Calu3 (cell line): ENCODE data around the gene EFCAB11. TPM values are rescaled to one million over a fixed set of nuclear protein-coding genes. Genes with fewer than 3 reads are reported as not detected.

Experiments used
- BruUV-seq: library from RNA; stranded (reverse); fragments of 400-500 nt; replicated peaks from 2 replicates; lab custom pipeline; 2021; lab: Mats Ljungman, UMichigan
- CTCF ChIA-PET: fragments of 300-600 bp; sonication (Branson Sonifier 250); formaldehyde crosslinking; loops from one replicate; lab custom pipeline; 2022; ENCODE audit warnings: antibody characterized with exemption; lab: Charles Lee
- DNase-seq: peaks from one replicate; pipeline ENCODE4 v3.0.0; 2022
- H3K27ac Mint-ChIP-seq: one replicate; pipeline ENCODE4 v1.8.0; 2022; ENCODE audit warnings: mixed read lengths; ENCODE audit not compliant: unreplicated experiment
- H3K27me3 Mint-ChIP-seq: one replicate; pipeline ENCODE4 v1.8.0; 2022; ENCODE audit warnings: mixed read lengths; ENCODE audit not compliant: unreplicated experiment
- H3K36me3 Mint-ChIP-seq: one replicate; pipeline ENCODE4 v1.8.0; 2022; ENCODE audit warnings: mild to moderate bottlenecking, moderate library complexity, mixed read lengths; ENCODE audit not compliant: insufficient read depth, unreplicated experiment
- H3K4me1 Mint-ChIP-seq: one replicate; pipeline ENCODE4 v1.8.0; 2022; ENCODE audit warnings: mild to moderate bottlenecking, low read depth, mixed read lengths; ENCODE audit not compliant: unreplicated experiment
- H3K4me3 Mint-ChIP-seq: one replicate; pipeline ENCODE4 v1.8.0; 2022; ENCODE audit warnings: mild to moderate bottlenecking, low read depth, moderate library complexity, mixed read lengths; ENCODE audit not compliant: unreplicated experiment
- H3K9me3 Mint-ChIP-seq: one replicate; pipeline ENCODE4 v1.8.0; 2022; ENCODE audit warnings: low read depth, mixed read lengths; ENCODE audit not compliant: unreplicated experiment
- CTCF ChIP-seq: fragments of 200-600 bp; IDR thresholded peaks from one replicate; pipeline ENCODE4 v1.8.0; 2022; ENCODE audit warnings: antibody characterized with exemption; ENCODE audit not compliant: unreplicated experiment
- intact Hi-C: fragments of 100-400 bp; cut with micrococcal nuclease; formaldehyde crosslinking; loops from one replicate; pipeline ENCODE4 v1.10.0; 2022; ENCODE audit not compliant: unreplicated experiment
- total RNA-seq: library from RNA; stranded (reverse); gene quantifications from 2 replicates; pipeline ENCODE4 v1.2.3, GENCODE V29; 2022

The EFCAB11 gene
- total RNA-seq, 1 experiment from 2014 or later: 29.4 TPM

GRCh38 chr14:89936654-89937185 is 17.8 kb downstream of the EFCAB11 start:
- TF ChIP-seq CTCF: no peak
- DNase-seq: no peak
- no peaks in the 10 kb centered on the region for H3K27me3 Mint-ChIP-seq
- no peak overlapping the region for H3K27ac Mint-ChIP-seq
- H3K4me3 Mint-ChIP-seq: no peak overlapping the region
- no peaks in the 10 kb centered on the region for H3K4me1 Mint-ChIP-seq
- BruUV-seq: no TSS peak
- no peaks in the 10 kb centered on the region for H3K36me3 Mint-ChIP-seq
- CTCF ChIA-PET: interaction anchor here (0.6 to 1.6 kb wide), 3 partner anchors 14 to 910 kb away, joined by 3 to 7 read pairs (median 4); no protein-coding TSS in a partner anchor
- intact Hi-C loops: no loop called here
- H3K9me3 Mint-ChIP-seq: no peaks in the 10 kb centered on the region

DNA sequence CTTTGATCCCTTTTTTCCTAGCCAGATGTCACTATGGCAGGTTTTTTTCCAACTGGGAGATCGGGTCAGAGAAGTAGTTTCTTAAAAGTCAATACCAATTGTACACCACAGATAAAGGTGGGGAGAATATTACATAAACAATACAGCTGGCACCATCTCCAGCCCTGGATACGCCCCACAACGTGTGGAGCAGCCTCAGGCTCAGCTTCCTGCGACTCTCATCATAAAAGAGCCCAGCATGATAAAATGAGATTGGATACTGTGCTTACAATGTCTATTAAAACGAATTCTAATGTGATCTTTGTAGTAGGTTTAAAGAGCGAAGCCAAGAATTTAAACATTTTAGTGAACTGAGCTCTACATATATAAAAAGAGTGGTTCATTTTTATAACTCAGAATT is 21.5 kb downstream of the EFCAB11 start:
- intact Hi-C loops: no loop called here
- TF ChIP-seq CTCF: no peak
- no peak for DNase-seq
- H3K27ac Mint-ChIP-seq: no peak overlapping the region
- no TSS peak for BruUV-seq
- H3K36me3 Mint-ChIP-seq: no peaks in the 10 kb centered on the region
- H3K27me3 Mint-ChIP-seq: no peaks in the 10 kb centered on the region
- H3K4me3 Mint-ChIP-seq: no peak overlapping the region
- no peaks in the 10 kb centered on the region for H3K4me1 Mint-ChIP-seq
- CTCF ChIA-PET: interaction anchor here (1.0 kb wide), 1 partner anchor 40 kb away, joined by 3 read pairs; no protein-coding TSS in a partner anchor
- no peaks in the 10 kb centered on the region for H3K9me3 Mint-ChIP-seq

DNA sequence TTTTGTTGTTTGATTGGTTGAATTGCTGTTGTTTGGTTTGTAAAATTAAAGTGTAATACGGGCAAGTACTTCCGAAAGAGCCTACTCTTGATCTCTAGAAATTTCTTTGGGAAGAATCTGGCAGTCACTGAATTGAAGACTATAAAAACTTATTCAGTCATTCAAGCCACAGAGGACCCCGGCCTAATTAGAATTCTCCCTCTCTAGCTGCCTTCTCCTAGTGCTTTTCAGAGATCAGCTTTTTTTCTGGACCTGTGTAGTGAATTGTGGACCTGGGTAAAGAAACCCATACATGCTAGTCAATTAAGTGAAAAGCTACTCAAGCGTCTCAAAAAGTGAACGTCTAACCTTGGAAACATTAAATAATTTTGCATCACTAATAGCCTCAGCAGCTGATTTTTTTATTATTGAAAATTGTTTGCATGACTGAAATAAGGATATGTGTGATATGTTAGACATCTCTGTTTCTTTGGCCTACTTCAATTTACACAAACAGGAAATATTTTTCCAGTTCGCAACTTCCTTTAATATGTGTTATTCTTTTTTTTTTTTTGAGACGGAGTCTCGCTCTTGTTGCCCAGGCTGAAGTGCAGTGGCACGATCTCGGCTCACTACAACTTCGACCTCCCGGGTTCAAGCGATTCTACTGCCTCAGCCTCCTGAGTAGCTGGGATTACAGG is 27.2 kb downstream of the EFCAB11 start:
- intact Hi-C loops: no loop called here
- no peaks in the 10 kb centered on the region for H3K36me3 Mint-ChIP-seq
- CTCF ChIA-PET: no interaction called here
- BruUV-seq: no TSS peak
- no peaks in the 10 kb centered on the region for H3K9me3 Mint-ChIP-seq
- TF ChIP-seq CTCF: no peak
- no peak for DNase-seq
- no peak overlapping the region for H3K27ac Mint-ChIP-seq
- H3K4me1 Mint-ChIP-seq: peaks cover 7% of the 10 kb centered on the region
- no peak overlapping the region for H3K4me3 Mint-ChIP-seq
- H3K27me3 Mint-ChIP-seq: no peaks in the 10 kb centered on the region

DNA sequence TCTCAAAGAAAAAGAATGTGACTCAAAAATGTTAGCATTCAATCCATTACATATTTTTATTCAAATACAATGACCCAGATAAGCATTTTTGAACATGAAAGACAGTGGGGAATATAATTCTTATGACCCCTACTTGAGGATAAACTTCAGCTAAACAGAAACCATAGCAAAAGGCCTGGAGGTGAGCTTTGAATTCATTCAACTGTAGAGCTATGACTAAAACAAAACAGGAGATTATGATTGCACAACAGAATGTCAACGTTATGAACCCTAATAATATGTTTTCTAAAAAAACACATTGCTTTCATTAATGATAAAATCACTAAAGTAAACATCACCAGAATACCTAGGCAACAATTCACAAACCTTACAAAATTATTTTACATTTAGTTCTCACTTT is 27.8 kb downstream of the EFCAB11 start:
- Mint-ChIP-seq H3K27ac (no peak overlapping the region), H3K36me3 (no peaks in the 10 kb centered on the region)

More for the DNA sequence above, 27.8 kb downstream of the EFCAB11 start:
- CTCF ChIA-PET: no interaction called here
- Mint-ChIP-seq H3K9me3 (no peaks in the 10 kb centered on the region), H3K4me3 (no peak overlapping the region), H3K4me1 (peaks cover 7% of the 10 kb centered on the region), H3K27me3 (no peaks in the 10 kb centered on the region)
- intact Hi-C loops: no loop called here
- DNase-seq: no peak
- no peak for TF ChIP-seq CTCF
- BruUV-seq: no TSS peak
